ENCODE data around the gene RAB13. TPM values are rescaled to one million over a fixed set of nuclear protein-coding genes. Genes with fewer than 3 reads are reported as not detected.

Gene RAB13
- total RNA-seq, 1 experiment from 2014 or later = 8.0 TPM

DNA sequence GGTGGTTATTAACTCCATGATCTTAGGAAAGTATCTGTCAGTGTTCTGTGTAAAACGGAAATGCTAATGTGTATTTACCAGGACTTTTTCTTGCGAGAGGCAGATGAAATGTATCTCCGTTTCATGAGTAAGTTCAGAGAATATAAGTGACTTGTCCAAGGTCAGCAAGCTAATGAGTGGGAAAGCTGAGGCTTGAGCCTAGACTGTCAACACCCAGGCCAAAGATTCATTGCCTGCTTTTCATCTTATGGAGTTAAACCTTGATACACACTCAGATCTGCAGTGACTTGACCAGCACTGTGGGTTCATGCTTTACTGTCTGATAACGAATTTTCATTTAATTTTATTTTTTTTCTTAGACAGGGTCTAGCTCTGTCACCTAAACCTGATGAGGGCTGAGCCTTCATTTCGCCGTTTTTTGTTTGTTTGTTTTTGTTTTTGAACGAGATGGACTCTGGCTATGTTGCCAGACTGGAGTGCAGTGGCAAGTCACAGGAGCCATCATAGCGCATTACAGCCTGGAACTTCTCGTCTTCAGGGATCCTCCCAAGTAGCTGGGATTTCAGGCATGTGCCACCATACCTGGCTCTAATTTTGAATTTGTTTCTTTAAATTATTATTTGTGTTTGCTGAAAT, 7.7 kb downstream of the RAB13 start:
- no peak for DNase-seq (ENCODE audit: low spot score)

DNA sequence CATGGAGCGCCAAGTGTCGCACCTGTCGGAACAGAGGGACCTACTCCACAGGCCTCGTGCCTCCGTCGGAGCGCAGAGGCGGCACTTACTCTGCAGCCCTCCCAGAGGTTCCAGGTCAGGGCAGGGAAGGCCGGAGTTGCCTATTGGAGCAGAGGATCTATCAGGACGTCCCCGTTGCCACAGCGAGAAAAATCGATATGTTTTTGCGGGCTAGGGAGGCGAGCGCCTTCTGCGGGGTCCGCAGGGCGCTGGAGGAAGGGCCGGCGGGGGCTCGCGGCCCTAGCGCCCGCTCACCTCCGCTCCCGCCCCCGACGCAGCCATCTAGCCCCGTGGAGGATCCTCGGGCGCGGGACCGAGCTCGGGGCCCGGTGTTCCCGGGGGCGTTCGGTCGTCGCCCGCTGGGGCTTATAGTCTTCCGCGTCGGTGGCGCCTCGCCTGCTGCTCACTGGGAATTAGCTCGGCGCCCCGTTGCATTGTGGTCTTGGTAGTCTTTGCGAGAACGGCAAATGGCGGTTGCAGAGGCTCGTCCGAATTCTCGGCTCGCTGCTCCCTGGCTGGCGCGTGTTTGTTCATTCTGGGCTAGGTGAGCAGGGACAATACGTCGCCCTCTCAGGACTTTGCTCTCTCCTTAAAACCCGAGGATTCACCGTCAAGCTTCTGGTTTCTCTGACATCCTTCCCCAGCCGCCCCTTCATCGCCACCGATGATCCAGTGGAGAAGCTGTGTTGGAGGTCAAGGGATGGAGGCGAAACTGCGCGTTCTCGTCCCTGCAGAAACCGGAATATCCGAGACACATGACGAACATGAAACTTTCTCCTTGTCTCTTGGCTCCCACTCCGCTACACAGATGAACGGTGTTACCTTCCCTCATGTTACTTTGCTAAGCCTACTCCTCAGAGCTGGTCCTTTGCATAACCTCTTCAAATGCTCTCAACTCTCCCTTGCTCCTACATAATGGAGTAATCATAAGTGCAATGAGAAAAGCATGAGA, 8.6 kb downstream of the RAB13 start, which contains the start of gene JTB:
TSS of gene JTB (minus strand) at position 425 of the 991 bp plus-strand sequence. CDS start at position 3, 422 bp downstream.
- DNase-seq (ENCODE audit: low spot score) = peak; percentile 91

DNA sequence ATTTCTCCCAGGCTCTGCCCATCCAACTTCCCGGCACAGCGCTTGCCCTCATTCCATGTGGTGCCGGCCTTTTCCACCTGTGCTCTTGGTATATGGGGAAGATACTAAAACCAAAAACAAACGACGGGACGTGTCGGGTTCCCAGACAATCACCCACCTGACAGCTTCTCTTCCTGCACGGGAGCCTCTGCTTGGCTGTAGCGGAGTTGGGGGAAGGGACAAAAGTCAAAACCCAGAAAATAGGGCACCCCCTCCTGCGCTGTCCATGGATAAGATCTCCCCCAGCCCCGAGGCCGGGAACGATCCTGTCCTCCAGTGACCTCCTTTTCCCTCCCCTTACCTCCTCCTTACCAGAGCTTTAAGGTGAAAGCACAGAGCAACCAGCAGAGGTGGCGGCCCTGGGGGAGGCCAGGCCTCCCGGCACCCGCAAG, 9.3 kb downstream of the RAB13 start:
- DNase-seq (ENCODE audit: low spot score) = no peak

DNA sequence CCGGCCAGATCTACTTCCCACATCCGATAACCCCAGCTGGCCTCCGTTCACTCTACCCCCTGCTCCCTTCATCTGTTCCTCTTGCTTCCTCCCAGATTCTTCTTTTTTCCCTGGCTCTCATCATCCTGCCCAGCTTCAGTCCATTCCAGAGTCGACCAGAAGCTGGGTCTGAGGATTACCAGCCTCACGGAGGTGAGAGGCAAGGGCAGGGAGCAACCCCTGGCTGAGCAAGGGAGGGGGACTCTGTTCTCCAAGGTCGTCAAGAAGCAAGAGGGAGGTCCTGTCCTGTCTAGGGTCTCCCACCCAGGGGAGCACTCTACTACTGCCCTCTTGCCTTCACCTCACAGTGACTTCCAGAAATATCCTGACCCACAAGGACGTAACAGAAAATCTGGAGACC, 12.6 kb downstream of the RAB13 start:
- DNase-seq (ENCODE audit: low spot score) = no peak

DNA sequence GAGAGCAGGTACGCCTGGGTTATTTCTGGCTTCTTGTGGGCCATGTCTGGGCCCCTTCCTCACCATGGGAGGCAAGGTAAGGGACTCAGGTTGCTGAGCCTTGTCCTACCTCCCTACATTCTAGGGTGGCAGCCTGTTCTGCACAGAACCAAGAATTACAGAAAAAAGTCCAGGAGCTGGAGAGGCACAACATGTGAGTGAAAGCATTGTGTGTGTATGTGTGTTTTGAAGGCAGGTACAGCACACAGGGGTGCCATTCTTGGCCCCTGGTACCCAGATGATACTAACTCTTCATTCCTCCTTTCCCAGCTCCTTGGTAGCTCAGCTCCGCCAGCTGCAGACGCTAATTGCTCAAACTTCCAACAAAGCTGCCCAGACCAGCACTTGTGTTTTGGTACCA, 13.1 kb downstream of the RAB13 start:
- DNase-seq (ENCODE audit: low spot score) = no peak

DNA sequence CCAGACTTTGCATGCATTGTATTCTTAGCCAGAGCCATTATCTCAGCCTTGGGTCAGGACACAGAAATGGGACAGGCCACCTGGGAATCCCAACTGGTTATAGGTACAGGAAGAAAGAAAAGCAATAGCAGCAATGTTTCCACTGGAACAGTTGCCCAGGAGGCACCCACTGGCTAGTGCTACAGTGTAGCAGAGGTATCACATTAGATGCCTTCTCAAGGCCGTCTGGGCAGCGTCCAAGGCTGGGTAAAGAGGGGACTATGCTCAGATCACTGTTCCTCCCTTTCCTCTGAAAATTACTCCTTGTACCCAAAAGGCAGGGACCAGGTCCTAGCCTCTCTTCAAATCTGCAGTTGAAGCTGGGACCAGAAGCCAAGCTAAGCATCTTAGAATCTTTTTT, 15.8 kb downstream of the RAB13 start:
- DNase-seq (ENCODE audit: low spot score) = no peak

DNA sequence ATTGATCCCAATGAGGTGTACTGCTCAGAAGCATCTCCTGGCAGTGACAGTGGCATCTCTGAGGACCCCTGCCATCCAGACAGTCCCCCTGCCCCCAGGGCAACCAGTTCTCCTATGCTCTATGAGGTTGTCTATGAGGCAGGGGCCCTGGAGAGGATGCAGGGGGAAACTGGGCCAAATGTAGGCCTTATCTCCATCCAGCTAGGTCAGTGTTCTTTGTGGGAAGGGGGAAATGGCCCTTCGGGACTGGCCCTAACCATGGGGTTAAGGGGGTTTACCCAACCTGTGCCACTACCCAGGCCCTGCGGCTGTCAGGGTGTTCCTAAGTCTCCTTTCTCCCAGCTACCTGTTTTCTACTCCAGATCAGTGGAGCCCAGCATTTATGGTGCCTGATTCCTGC, 17.2 kb downstream of the RAB13 start:
- DNase-seq (ENCODE audit: low spot score) = no peak

DNA sequence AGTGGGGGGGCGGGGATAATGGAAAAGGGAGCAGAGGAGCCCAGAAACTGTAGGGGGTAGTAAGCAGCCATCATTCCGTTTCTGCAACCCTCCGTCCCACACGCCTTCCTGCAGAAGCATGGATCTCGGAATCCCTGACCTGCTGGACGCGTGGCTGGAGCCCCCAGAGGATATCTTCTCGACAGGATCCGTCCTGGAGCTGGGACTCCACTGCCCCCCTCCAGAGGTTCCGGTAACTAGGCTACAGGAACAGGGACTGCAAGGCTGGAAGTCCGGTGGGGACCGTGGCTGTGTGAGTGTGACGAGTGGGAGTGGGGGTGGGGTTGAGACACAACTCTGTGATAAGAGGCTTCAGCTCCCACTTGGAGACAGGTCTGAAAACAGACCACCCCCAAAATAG, 17.7 kb downstream of the RAB13 start:
- DNase-seq (ENCODE audit: low spot score) = no peak

DNA sequence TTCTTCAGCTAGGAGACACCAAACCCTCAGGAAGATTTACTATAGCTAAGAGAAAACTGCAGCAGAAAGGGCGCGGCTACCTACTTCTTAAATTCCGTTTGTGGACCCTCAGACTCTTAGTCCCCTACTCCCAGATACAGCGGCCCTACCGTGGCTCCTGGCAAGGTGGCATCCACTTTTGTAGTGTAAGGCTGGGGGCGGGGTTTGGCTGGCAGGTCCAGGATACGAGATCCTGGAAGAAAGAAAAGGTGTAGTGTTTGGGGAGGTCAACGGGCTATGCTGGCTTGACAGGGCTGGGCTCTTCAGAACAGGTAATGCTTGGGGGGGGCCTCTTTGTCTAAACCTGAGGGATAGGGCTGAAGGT, 18.2 kb downstream of the RAB13 start:
- DNase-seq (ENCODE audit: low spot score) = no peak

DNA sequence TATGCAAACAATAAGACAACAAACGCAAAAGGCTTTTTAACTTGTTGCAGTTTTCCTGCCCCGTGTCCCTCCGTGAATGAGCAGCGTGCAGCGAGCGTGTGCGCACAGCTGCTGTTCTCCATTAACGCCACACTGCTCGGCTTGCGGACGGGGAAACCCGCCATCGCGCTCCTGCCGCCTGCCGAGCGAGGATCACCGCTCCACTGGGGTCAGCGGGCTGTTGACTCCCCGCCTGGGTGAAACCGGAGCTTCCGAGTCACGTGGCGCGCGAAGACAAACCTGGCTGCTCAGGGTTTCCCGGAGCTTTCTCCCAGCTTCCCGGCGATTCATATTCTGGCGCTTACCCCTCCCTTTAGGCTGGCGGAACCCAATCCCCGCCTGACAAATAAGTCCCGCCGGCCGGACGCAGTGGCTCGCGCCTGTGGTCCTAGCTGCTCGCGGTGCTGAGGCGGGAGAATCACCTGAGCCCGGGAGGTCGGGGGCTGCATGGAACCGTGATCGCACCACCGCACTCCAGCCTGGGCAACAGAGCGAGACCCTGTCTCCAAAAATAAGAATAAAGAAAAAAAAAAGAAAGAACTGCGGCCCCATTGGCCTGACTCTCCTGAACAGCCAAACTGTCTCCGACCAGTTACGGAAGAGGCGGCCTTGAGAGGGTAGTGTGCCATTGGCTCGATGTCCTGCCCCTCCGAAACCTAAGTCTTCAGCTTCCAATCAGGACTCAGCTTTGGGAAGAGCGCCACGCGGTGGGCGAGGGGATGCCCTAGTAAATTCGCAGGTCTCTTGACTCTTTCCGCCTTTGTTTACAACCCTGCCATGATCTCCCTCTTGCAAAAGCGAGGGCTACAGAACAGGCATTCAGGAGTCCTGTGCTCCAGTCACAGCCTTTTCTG, 18.8 kb downstream of the RAB13 start, which contains the start of gene CREB3L4:
TSS of gene CREB3L4 (plus strand) at position 796 of the 893 bp plus-strand sequence. CDS start 624 bp downstream, outside the sequence.
- peak; percentile 96 for DNase-seq (ENCODE audit: low spot score)

DNA sequence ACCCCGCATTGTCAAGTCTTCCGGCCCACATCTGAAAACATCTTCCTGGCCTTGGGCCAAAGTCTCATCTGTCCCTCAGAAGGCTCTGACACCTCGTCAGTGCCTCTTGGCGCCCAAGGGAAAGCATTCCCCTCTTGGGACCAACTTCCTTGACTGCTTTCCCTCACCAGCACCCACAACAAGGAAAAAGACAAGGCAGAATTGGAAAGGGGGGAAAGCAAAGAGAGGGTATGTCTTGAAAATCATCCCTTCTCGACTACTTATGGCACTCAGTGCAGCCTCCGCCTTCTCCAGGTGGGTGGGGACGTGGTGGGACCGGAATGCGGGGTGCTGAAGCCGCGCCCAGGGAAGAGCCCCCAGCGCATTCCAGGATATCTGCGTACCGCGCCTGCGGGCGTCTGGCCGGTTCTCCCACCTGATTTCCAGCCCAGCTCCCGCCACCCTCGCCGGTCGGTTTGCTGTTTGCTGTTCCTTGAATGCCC, 22.2 kb downstream of the RAB13 start:
- peak; percentile 88 for DNase-seq (ENCODE audit: low spot score)

DNA sequence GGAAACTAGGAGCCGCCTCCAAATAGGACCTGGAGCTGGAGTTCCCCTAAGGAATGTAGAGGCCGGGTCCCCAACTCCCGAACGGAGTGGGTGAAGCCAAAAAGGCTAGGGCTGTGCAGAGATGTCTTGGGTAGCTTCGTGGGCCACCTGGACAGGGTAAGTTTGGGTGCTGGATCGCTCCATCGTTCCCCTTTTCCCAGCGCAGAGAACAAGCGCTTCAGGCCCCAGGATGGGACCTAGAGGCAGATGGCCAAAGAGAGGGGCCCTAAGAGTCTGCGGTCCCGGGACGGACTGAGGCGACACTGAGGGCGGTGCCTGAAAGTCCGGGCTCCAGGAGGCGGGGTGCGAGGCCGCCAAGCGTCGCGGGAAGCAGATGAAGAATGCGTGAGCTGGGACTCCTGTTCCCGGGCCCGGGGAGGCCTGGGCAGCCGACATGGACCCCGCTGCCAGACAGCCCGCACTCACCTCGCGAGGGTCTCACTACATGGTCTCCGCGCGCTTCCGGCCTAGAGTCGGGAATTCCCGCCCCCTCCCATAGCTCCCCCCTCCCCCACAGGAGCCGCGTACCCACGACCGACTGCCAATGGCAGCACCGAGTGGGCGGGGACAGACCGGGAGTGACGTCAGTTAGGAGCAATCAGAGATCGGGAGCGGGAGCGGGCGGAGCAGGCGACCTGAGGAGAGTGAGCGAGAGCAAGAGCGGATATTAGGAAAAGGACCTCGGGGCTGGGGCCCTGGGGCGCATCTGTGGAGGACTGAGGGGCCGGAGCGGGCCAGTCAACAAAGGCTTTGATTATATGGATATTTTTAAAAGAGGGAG, 22.9 kb downstream of the RAB13 start, which contains the start of gene SLC39A1:
TSS of gene SLC39A1 (minus strand) at position 508 of the 820 bp plus-strand sequence. CDS start 822 bp downstream, outside the sequence.
- DNase-seq (ENCODE audit: low spot score) = peak; percentile 98

DNA sequence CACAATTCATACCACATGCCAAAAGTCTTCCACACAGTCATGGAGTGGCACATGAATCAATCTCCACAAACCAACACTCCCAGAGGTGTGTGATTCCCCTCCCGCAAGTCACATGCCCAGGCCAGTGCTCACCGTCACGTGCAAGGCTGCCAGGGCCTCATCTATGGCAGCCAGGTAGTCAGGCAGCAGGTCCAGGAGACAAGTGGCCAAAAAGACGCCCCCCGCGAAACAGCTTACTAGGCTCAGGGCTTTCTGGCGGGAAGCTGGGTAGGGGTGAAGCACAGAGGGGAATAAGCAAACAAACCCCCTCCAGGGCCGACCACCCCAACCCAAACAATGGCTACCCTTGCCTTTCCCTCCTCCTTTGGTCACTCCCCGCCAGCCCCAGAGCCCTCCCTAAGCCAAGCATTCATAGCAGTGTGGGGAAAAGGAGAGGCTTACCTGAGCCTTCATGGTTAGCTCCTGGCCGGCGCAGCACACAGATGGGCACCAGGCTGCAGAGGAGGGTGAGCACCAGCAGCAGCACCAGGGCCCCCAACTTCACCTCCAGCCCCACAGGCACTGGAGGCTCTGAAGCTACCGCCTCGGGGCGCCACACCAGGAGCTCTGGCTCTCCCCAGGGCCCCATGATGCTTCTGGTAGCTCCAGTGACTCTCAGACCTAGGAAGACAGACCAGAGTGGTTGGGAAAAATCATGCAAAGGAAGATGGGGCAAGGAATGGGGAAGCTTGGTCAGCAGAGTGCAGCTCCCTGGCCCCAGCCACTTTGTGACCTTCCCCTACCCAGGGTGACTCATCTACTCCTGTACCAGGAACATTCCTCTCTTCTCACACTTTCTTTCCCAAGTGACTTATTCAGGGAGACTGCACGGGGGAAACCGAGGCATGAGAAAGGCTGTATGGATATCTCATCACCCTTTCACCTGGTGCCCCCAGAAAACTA, 23.8 kb downstream of the RAB13 start:
- peak; percentile 60 for DNase-seq (ENCODE audit: low spot score)

DNA sequence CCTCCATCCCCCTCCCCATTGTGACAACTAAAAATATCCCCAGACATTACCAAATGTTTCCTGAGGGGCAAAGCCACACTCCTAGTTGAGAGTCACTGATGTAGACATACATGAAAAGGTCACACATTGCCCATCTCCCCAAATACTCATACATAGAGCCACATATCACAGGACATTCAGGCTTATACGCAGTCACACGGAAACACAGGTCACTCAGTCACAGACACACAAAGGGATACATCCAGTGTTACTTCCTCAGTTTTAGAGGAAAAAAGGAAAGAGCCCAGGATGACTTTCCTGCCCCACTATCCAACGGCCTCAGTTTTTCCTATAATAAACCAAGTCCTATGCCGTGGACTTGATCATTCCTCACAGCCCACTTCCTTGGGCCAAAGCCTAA, 24.7 kb downstream of the RAB13 start:
- DNase-seq (ENCODE audit: low spot score) = no peak

DNA sequence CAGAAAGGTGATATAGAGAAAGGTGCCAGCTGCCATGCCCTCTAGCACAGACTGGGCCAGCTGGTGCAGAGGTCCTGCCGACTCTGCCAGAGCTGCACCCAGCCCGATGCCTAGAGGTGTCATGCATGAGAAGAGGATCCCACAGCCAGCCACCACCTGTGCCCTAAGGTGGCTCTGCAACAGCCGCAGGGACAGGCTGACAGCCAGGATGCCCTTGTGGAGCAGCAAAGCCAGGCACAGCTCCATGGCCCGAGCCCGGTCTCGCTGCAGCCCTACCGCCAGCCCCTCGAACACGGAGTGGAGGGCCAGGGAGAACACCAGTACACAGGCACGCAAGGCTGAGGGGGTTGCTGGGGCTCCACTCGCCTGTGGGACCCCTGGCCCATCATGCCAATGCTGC, 25.9 kb downstream of the RAB13 start:
- no peak for DNase-seq (ENCODE audit: low spot score)

DNA sequence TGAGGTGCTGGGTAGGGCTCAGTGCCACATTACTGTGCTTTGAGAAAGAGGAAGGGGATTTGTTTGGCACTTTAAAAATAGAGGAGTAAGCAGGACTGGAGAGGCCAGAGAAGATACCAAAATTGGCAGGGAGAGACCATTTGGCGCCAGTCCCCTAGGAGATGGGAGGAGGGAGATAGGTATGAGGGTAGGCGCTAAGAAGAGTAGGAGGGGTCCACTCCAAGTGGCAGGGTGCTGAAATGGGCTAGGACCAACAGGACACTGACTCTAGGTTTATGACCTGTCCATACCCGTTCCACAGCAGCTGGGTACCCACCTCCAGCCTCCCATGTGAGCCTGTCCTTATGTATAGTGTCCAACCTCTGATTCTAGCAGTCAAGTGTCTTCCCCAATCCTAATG, 26.7 kb downstream of the RAB13 start:
- DNase-seq (ENCODE audit: low spot score) = no peak

DNA sequence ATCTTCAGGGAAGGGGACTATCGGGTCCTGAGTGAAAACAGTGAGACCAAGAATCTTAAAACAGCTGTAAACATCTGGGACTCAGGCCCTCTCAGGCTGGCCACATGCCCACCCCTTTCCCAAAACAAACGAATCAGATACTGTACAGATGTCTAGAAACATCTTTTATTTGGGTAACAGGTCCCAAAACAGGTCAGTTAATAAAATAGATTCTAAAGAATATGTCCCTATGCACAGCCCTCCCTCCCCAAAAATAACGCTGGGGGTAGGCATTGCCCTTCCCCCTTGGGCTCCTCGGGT, 27.2 kb downstream of the RAB13 start:
- DNase-seq (ENCODE audit: low spot score) = no peak

DNA sequence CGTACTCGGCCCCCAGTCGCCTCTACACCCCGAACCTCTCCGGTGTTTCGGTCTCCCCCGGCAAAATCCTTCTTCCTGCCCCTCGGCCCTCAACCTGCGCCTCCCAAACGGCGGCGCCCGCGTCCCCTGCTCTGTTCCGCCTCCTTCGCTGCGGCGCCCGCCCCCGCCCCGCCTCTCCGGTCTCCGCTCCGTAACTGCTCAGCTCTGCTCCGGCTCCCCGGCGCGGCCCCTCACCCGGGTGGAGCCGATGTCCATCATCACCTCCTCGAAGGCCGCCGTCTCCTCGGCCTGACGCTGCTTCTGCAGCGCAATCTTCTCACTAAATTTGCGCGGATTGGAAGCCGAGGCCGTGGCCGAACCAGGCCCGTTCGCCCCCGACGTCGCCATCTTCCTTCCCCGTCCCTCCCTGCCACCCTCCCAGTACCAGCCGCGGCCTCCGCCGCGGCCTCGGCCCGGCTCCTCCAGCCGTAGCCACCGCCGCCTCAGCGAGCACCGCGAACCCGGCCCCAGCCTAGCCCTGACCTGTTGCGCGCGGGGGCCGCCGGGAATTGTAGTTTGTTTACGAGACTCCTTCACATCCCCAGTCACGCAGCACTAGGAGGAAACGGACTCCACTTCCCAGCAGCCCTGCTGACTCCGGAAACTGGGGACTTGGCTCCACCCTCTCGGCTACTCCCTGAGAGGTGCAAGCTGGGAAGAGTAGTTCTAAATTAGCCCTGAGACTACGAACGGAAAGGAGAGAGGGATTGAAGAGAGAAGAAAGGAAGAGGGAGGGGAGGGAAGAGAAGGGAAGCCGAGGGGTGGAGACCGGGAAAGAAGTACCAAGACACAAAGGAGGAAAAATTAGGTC, 27.8 kb downstream of the RAB13 start, which contains the start of gene CRTC2:
TSS of gene CRTC2 (minus strand) at position 502 of the 850 bp plus-strand sequence. CDS start at position 387, 115 bp downstream.
- DNase-seq (ENCODE audit: low spot score) = peak; percentile 98

All from HT-29 (cell line).